Heart right ventricle (tissue), 16 donors: ENCODE measurements around the gene IL18RAP. TPM values are rescaled to one million over a fixed set of nuclear protein-coding genes. Genes with fewer than 3 reads are reported as not detected.

ENCODE experiments used
- ATAC-seq, 8 donors: fragments of 200-7000 bp; cut with Tn5 transposase; one replicate each; pipeline ENCODE4 v1.9.1; 2020; ENCODE audit warnings: mild to moderate bottlenecking in 8 of 8, moderate library complexity in 8 of 8, moderate number of reproducible peaks in 1 of 8
- DNase-seq, 2 donors: peaks; one replicate each; pipeline ENCODE4 v3.0.0-alpha.2; 2020
- H3K27ac ChIP-seq, 10 donors: fragments of 200-600 bp; sonication (generic) in 2 of 10; one replicate each; pipeline versions ENCODE4 v1.5.0 to v1.8.0; 2020 to 2022; ENCODE audit warnings: mild to moderate bottlenecking in 3 of 10
- H3K27me3 ChIP-seq, 7 donors: fragments of 200-600 bp; one replicate each; pipeline ENCODE4 v1.8.0; 2021 to 2022; ENCODE audit warnings: mild to moderate bottlenecking in 2 of 7
- H3K36me3 ChIP-seq, 9 donors: fragments of 200-600 bp; sonication (generic) in 1 of 9; one replicate each; pipeline versions ENCODE4 v1.5.0 to v1.8.0; 2020 to 2022; ENCODE audit warnings: mild to moderate bottlenecking in 2 of 9
- H3K4me1 ChIP-seq, 9 donors: fragments of 200-600 bp; sonication (generic) in 1 of 9; one replicate each; pipeline versions ENCODE4 v1.5.0 to v1.8.0; 2020 to 2022; ENCODE audit warnings: mild to moderate bottlenecking in 4 of 9
- H3K4me3 ChIP-seq, 10 donors: fragments of 200-600 bp; sonication (generic) in 2 of 10; one replicate each; pipeline versions ENCODE4 v1.5.0 to v1.8.0; 2020 to 2022; ENCODE audit warnings: mild to moderate bottlenecking in 7 of 10, moderate library complexity in 2 of 10
- H3K9me3 ChIP-seq, 11 donors: fragments of 200-600 bp in 10 of 11; sonication (generic) in 2 of 11; one replicate each; pipeline versions ENCODE4 v1.5.0 to v1.8.0; 2013 to 2022; ENCODE audit warnings: mild to moderate bottlenecking in 2 of 11, control low read depth in 1 of 11, moderate library complexity in 1 of 11
- CTCF ChIP-seq, 9 donors: fragments of 200-600 bp; sonication (generic) in 2 of 9; IDR thresholded peaks; one replicate each; pipeline versions ENCODE4 v1.5.0 to v1.8.0; 2021 to 2022; ENCODE audit warnings: antibody characterized with exemption in 9 of 9, mild to moderate bottlenecking in 5 of 9, moderate library complexity in 1 of 9
- WGBS, 2 donors: extraction: QIAGEN DNeasy Blood & Tissue Kit; methylation state at CpG; one replicate each; pipeline ENCODE4 v1.1.7; 2013; ENCODE audit warnings: inconsistent platforms in 1 of 2; 5-methylcytosine and 5-hydroxymethylcytosine counted together
- intact Hi-C, 10 donors: fragments of 100-400 bp; cut with DNase I; formaldehyde crosslinking; loops; one replicate each; pipeline versions ENCODE4 v1.11.1 to v1.14.2; 2022
- long read RNA-seq, 3 donors: library from polyadenylated mRNA; unstranded; transcript quantifications; one replicate each; pipeline ENCODE4 v2.0.0, GENCODE V29; 2020 to 2021
- polyA plus RNA-seq, 2 donors: library from polyadenylated mRNA; stranded (reverse); fragments of 200-250 nt; gene quantifications; one replicate each; pipeline ENCODE4 v1.2.3, GENCODE V29; 2013
- total RNA-seq, 10 donors: library from RNA; stranded (reverse); fragmentation: NEBNext Ultra II Directional in 3 of 10; extraction: Animal tissue kit (Norgen Biotek cat#: 25700) in 3 of 10; gene quantifications; one replicate each; pipeline versions ENCODE4 v1.2.1 to v1.2.4, GENCODE V29; 2021 to 2023
- donor health status: Arrhythmogenic right ventricular cardiomyopathy.
- donor health status: ischemic (EF 13 %, LVEDD 7.1; RV severe dilation, severe dysfunction).
- donor health status: healthy with polysubstance abuse.
- donor health status: DM: no; HTN: yes; CAD: no.
- donor health status: DM: no; HTN: no; CAD: no.
- donor health status: ischemic (EF 25% LVEDD 6.9; RV normal size, moderate dysfunction).
- donor health status: ischemic (EF 25% LVEDD 5.7; RV mildly dilated, moderate dysfunction).
- donor health status: healthy.
- donor health status: DM: yes; HTN: yes; CAD: no.
- donor health status: Ischemic cardiomyopathy.
- donor health status: ischemic (EF 35%, LVEDD 5.7; RV mildly dilated, moderate dysfunction).
- donor health status: nonischemic (EF 11% LVEDD 7.7; RV severe dilation, severe dysfunction).
- donor health status: DM: yes; HTN: yes; CAD: no.
- donor health status: PGD.
- donor health status: ischemic (EF 29% LVEDD 5.4; RV normal size, mild dysfunction).
- donor health status: nonischemic (EF 23%, LVEDD 6.1; RV moderate dilation, normal function).

The IL18RAP gene
- total RNA-seq: 1 to 10 TPM in 1 of 10 donors, under 1 TPM in 6, not detected in 3; 0.12 to 1.2 (median 0.57) TPM
- polyA plus RNA-seq: under 1 TPM; 0.28 to 0.44 TPM
- long read RNA-seq, donor 1: 0 reads
- long read RNA-seq, donor 2: 0 reads
- long read RNA-seq, donor 3: 0 reads

DNA sequence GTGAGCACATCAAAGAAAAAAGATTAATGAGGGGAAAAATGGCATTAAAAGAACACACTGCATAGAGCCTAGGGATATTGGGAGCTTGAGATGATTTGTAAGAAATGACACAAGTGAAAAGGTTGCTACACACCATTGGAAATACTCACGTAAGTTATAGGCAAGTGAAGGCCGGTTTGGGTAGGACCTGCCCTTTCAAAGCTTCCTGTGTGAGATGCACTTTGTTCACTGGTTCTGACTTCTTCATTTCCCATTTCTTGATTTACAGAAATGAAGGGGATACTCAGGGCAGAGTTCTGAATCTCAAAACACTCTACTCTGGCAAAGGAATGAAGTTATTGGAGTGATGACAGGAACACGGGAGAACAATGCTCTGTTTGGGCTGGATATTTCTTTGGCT, at the start of gene IL18RAP:
IL18RAP (plus strand) TSS at position 251 of the 400 bp plus-strand sequence; CDS start at position 369, 118 bp downstream.
- DNase-seq: no peak
- peaks cover 0 to 31% (median 0%) of the 10 kb centered on the region in 9 donors for H3K4me1 ChIP-seq
- WGBS, 2 donors: 62 to 71% methylated on average over 3 of the region's 3 CpGs
- ATAC-seq: no peak
- H3K9me3 ChIP-seq: no peaks in the 10 kb centered on the region
- peaks cover 0 to 4% (median 0%) of the 10 kb centered on the region in 7 donors for H3K27me3 ChIP-seq
- intact Hi-C loops: no loop called here
- H3K4me3 ChIP-seq: peak within 1 kb of the TSS in 1 of 10 donors; percentile 25
- H3K36me3 ChIP-seq: no peaks in the 10 kb centered on the region
- H3K27ac ChIP-seq: peak within 1 kb of the TSS in 1 of 10 donors; percentile 85
- TF ChIP-seq CTCF (IDR thresholded peaks at IDR 0.05): no peak

DNA sequence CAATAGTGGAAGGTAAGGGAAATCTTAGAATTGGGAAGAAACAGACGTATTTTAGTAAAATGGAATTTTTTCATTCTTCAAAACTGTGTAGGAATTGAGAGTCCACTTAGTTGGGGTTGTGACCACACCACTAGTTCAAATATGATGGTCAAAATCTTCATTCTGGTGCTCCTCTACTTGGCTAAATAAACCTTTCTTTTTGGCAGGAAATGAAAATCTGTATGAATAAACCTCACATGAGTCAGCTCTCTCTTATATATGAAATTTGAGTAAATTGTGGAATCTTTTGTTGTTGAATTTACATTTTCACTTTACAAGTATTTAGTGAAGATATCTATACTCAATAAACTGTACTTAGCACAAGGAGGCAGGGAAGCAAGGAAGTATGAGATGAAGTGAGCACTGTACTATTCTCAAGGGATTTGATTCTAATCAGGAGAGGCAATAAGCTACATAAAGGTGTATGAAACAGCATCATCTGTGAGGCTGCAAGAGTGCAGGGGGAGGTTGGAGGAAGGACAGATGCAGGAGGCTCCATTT, 46.8 kb upstream of the IL18RAP start:
- intact Hi-C loops: no loop called here
- 75 to 85% methylated on average over 1 of the region's 1 CpG for WGBS, 2 donors
- no peak for DNase-seq

GRCh38 chr2:102383722-102384121, 39.2 kb upstream of the IL18RAP start:
- TF ChIP-seq CTCF (IDR thresholded peaks at IDR 0.05): no peak
- Histone ChIP-seq H3K9me3 (peaks cover 0 to 40% (median 25%) of the 10 kb centered on the region in 11 donors), H3K4me3 (no peak overlapping the region), H3K4me1 (no peaks in the 10 kb centered on the region), H3K36me3 (peaks cover 0 to 30% (median 0%) of the 10 kb centered on the region in 9 donors), H3K27ac (no peak overlapping the region), H3K27me3 (no peaks in the 10 kb centered on the region)
- intact Hi-C loops: no loop called here
- ATAC-seq (no peak), DNase-seq (no peak)

More for the DNA sequence above, 46.8 kb upstream of the IL18RAP start:
- no peak for TF ChIP-seq CTCF (IDR thresholded peaks at IDR 0.05)
- no peaks in the 10 kb centered on the region for H3K27me3 ChIP-seq
- no peak overlapping the region for H3K27ac ChIP-seq
- H3K36me3 ChIP-seq: peaks cover 0 to 8% (median 0%) of the 10 kb centered on the region in 9 donors
- no peak overlapping the region for H3K4me3 ChIP-seq
- H3K9me3 ChIP-seq: peaks cover 0 to 3% (median 0%) of the 10 kb centered on the region in 11 donors
- no peaks in the 10 kb centered on the region for H3K4me1 ChIP-seq
- no peak for ATAC-seq

GRCh38 chr2:102385522-102385921, 37.4 kb upstream of the IL18RAP start:
- Histone ChIP-seq H3K27ac (no peak overlapping the region), H3K9me3 (peaks cover 0 to 40% (median 25%) of the 10 kb centered on the region in 11 donors), H3K4me3 (no peak overlapping the region), H3K4me1 (no peaks in the 10 kb centered on the region), H3K36me3 (peaks cover 0 to 30% (median 0%) of the 10 kb centered on the region in 9 donors), H3K27me3 (no peaks in the 10 kb centered on the region)
- intact Hi-C loops: no loop called here
- WGBS, 2 donors: 81 to 82% methylated on average over 1 of the region's 1 CpG
- no peak for TF ChIP-seq CTCF (IDR thresholded peaks at IDR 0.05)
- ATAC-seq (no peak), DNase-seq (no peak)
